ENCODE data around the gene CDR2L. TPM values are rescaled to one million over a fixed set of nuclear protein-coding genes. Genes with fewer than 3 reads are reported as not detected.

CDR2L gene
- total RNA-seq, 4 donors from 2014 or later: 2.0 to 5.6 (median 3.6) TPM

- no peak for DNase-seq
- in situ Hi-C loops (cut with MboI; ENCODE audit: low pct_ligation_motif_present in 1 of 4, low pct_unique_long_range_greater_than_20kb in 1 of 4, low sequenced_read_pairs in 3 of 4): no loop called here
- H3K9me3 ChIP-seq: no peaks in the 10 kb centered on the region
- no peaks in the 10 kb centered on the region for H3K27me3 ChIP-seq
- no peak for TF ChIP-seq POLR2A (IDR thresholded peaks at IDR 0.05)
- no peak for TF ChIP-seq EP300 (IDR thresholded peaks at IDR 0.05; ENCODE audit: low read depth)
- TF ChIP-seq POLR2AphosphoS5 (IDR thresholded peaks at IDR 0.05): no peak
- no peak for TF ChIP-seq CTCF (IDR thresholded peaks at IDR 0.05)
- intact Hi-C loops (cut with DNase I; ENCODE audit: low total_unique reads): no loop called here
- peaks cover 0 to 23% (median 7%) of the 10 kb centered on the region in 4 donors for H3K36me3 ChIP-seq
- H3K27ac ChIP-seq: no peak overlapping the region
- H3K4me3 ChIP-seq: no peak overlapping the region
- H3K4me1 ChIP-seq: peaks cover 12 to 30% (median 23%) of the 10 kb centered on the region in 4 donors
Observed at GRCh38 chr17:75049706-75050105, 62.3 kb downstream of the CDR2L start.

- Histone ChIP-seq H3K27ac (no peak overlapping the region), H3K36me3 (peaks cover 0 to 23% (median 7%) of the 10 kb centered on the region in 4 donors), H3K27me3 (no peaks in the 10 kb centered on the region), H3K4me3 (no peak overlapping the region), H3K4me1 (peaks cover 9 to 19% (median 15%) of the 10 kb centered on the region in 4 donors), H3K9me3 (no peaks in the 10 kb centered on the region)
- intact Hi-C loops (cut with DNase I; ENCODE audit: low total_unique reads): no loop called here
- 91% methylated on average over 2 of the region's 2 CpGs; no CpG with 5 or more reads in 1 of the 2 donors for WGBS, 2 donors (ENCODE audit: low coverage in 1 of 2)
- in situ Hi-C loops (cut with MboI; ENCODE audit: low pct_ligation_motif_present in 1 of 4, low pct_unique_long_range_greater_than_20kb in 1 of 4, low sequenced_read_pairs in 3 of 4): no loop called here
- DNase-seq: no peak
- TF ChIP-seq CTCF (IDR thresholded peaks at IDR 0.05) (no peak), EP300 (IDR thresholded peaks at IDR 0.05; ENCODE audit: low read depth) (no peak), POLR2AphosphoS5 (IDR thresholded peaks at IDR 0.05) (no peak), POLR2A (IDR thresholded peaks at IDR 0.05) (no peak)
Observed at GRCh38 chr17:75051941-75052340, 64.5 kb downstream of the CDR2L start.

Small RNA genes lying within 50 kb of the gene (small RNA-seq; reads per million reads assigned to genes)
- gene RN7SL573P (0 reads per million in 4 donors), gene RNU6-362P (0 reads per million in 4 donors)

Other genes starting within 250 kb of the CDR2L start
- 100 to 1,000 TPM; 118 to 463 (median 233) TPM for gene NHERF1, start 239.0 kb upstream of the CDR2L start, total RNA-seq
- gene NAT9, start 211.3 kb upstream of the CDR2L start, total RNA-seq: 10 to 100 TPM; 18.3 to 34.4 (median 27.6) TPM
- gene GRIN2C, start 127.7 kb upstream of the CDR2L start, total RNA-seq: under 1 TPM in 2 of 4 donors, not detected in 2; 0.27 to 0.40 TPM
- 10 to 100 TPM in 2 of 4 donors, 1 to 10 TPM in 2; 5.8 to 16.2 (median 10.4) TPM for gene FDXR, start 114.6 kb upstream of the CDR2L start, total RNA-seq
- 10 to 100 TPM in 1 of 4 donors, 1 to 10 TPM in 1, under 1 TPM in 1, not detected in 1; 0.64 to 25.8 (median 3.7) TPM for gene FADS6, start 94.0 kb upstream of the CDR2L start, total RNA-seq
- under 1 TPM in 2 of 4 donors, not detected in 2; 0.27 to 0.32 TPM for gene USH1G, start 64.4 kb upstream of the CDR2L start, total RNA-seq
- gene OTOP2, start 63.4 kb upstream of the CDR2L start, total RNA-seq: 10 to 100 TPM in 3 of 4 donors, 1 to 10 TPM in 1; 3.4 to 99.1 (median 62.6) TPM
- gene OTOP3, start 51.7 kb upstream of the CDR2L start, total RNA-seq: 1 to 10 TPM in 2 of 4 donors, not detected in 2; 1.6 to 3.8 TPM
- 100 to 1,000 TPM in 1 of 4 donors, 10 to 100 TPM in 3; 30.2 to 221 (median 50.7) TPM for gene HID1, start 14.9 kb upstream of the CDR2L start, total RNA-seq
- gene MRPL58, start 25.0 kb downstream of the CDR2L start, total RNA-seq: 10 to 100 TPM in 2 of 4 donors, under 1 TPM in 1, not detected in 1; 1.00 to 41.3 (median 37.4) TPM
- gene ATP5PD, start 59.3 kb downstream of the CDR2L start, total RNA-seq: 100 to 1,000 TPM in 3 of 4 donors, 10 to 100 TPM in 1; 75.2 to 373 (median 245) TPM
- gene KCTD2, start 59.6 kb downstream of the CDR2L start, total RNA-seq: 10 to 100 TPM; 14.5 to 24.7 (median 19.7) TPM
- gene SLC16A5, start 100.3 kb downstream of the CDR2L start, total RNA-seq: 10 to 100 TPM; 65.9 to 94.6 (median 79.5) TPM
- 10 to 100 TPM in 3 of 4 donors, 1 to 10 TPM in 1; 8.2 to 41.1 (median 21.4) TPM for gene ARMC7, start 122.3 kb downstream of the CDR2L start, total RNA-seq
- gene NT5C, start 144.1 kb downstream of the CDR2L start, total RNA-seq: 100 to 1,000 TPM; 162 to 247 (median 208) TPM
- 100 to 1,000 TPM in 3 of 4 donors, 10 to 100 TPM in 1; 61.7 to 293 (median 219) TPM for gene JPT1, start 166.9 kb downstream of the CDR2L start, total RNA-seq
- 10 to 100 TPM in 3 of 4 donors, 1 to 10 TPM in 1; 6.4 to 56.5 (median 47.9) TPM for gene SUMO2, start 195.3 kb downstream of the CDR2L start, total RNA-seq
- gene NUP85, start 218.0 kb downstream of the CDR2L start, total RNA-seq: 100 to 1,000 TPM in 1 of 4 donors, 10 to 100 TPM in 3; 13.1 to 204 (median 31.8) TPM